Esophagus muscularis mucosa (tissue), 4 donors: ENCODE results near the gene MAPKAP1.

Source experiments
- CTCF ChIP-seq, 3 experiments: fragments of 200-600 bp in 2 of 3; fragments of 450-650 bp in 1 of 3; sonication (generic) in 2 of 3; IDR thresholded peaks; one replicate each; pipeline ENCODE4 v1.5.1; 2017 to 2019; ENCODE audit warnings: antibody characterized with exemption in 3 of 3, mild to moderate bottlenecking in 2 of 3, moderate library complexity in 1 of 3
- EP300 ChIP-seq: sonication (generic); formaldehyde crosslinking; IDR thresholded peaks from one replicate; pipeline ENCODE4 v1.6.1; 2017; ENCODE audit warnings: antibody characterized with exemption
- POLR2A ChIP-seq: fragments of 450-650 bp; IDR thresholded peaks from one replicate; pipeline ENCODE4 v1.6.1; 2017; ENCODE audit warnings: antibody characterized with exemption, moderate library complexity, mild to moderate bottlenecking, low read depth
- POLR2AphosphoS5 ChIP-seq, 2 donors: sonication (generic); formaldehyde crosslinking; IDR thresholded peaks; one replicate each; pipeline ENCODE4 v1.6.1; 2017; ENCODE audit warnings: antibody characterized with exemption in 2 of 2

- TF ChIP-seq CTCF (IDR thresholded peaks at IDR 0.05), result no peak
- no peak for TF ChIP-seq POLR2A
- TF ChIP-seq POLR2AphosphoS5 (IDR thresholded peaks at IDR 0.05), result no peak
- TF ChIP-seq EP300, result no peak
These were observed 319.0 kb downstream of the MAPKAP1 start for GRCh38 chr9:125387861-125388524.
